ENCODE data around the gene STK24.

The STK24 gene

GRCh38 chr13:98524793-98525192 is 52.1 kb downstream of the STK24 start:
- TF ChIP-seq, protein P1, sequence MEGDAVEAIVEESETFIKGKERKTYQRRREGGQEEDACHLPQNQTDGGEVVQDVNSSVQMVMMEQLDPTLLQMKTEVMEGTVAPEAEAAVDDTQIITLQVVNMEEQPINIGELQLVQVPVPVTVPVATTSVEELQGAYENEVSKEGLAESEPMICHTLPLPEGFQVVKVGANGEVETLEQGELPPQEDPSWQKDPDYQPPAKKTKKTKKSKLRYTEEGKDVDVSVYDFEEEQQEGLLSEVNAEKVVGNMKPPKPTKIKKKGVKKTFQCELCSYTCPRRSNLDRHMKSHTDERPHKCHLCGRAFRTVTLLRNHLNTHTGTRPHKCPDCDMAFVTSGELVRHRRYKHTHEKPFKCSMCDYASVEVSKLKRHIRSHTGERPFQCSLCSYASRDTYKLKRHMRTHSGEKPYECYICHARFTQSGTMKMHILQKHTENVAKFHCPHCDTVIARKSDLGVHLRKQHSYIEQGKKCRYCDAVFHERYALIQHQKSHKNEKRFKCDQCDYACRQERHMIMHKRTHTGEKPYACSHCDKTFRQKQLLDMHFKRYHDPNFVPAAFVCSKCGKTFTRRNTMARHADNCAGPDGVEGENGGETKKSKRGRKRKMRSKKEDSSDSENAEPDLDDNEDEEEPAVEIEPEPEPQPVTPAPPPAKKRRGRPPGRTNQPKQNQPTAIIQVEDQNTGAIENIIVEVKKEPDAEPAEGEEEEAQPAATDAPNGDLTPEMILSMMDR (conservative IDR thresholded peaks at IDR 0.05): no peak
- H3K27ac ChIP-seq: no peak overlapping the region

GRCh38 chr13:98524391-98524790 is 52.5 kb downstream of the STK24 start:
- TF ChIP-seq, protein P1 (conservative IDR thresholded peaks at IDR 0.05): no peak
- no peak overlapping the region for H3K27ac ChIP-seq

DNA sequence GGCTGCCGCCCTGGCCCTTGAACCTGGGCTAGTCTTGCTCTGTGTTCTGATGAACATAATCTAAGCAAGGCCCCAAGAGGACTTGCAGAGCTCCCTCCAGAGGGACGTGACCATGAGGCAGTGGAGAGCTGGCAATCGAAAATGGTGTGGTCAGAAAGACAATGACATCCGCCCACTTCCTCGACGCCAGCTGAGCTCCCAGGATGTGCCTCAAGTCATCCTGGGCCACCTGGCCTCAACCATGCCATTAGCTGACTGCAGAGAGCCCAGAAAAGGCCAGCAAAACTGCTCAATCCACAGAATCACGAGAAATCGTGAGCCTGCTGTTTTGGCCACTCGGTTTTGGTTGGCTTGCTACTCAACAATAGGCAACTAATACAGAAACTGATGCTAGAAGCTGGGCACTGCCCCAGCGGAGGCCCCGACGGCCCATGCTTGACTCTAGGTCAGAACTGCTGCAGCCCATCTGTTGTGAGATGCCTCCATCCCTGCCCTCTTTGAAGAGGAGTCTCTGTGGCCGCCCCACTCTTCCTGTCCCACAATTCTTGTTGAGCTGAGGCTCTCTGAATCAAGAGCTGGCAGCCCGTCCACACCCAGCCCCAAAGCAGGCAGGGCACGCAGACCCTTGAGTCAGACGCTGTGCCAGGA is 53.3 kb downstream of the STK24 start:
- TF ChIP-seq, protein P1 (conservative IDR thresholded peaks at IDR 0.05): no peak
- H3K27ac ChIP-seq: no peak overlapping the region

DNA sequence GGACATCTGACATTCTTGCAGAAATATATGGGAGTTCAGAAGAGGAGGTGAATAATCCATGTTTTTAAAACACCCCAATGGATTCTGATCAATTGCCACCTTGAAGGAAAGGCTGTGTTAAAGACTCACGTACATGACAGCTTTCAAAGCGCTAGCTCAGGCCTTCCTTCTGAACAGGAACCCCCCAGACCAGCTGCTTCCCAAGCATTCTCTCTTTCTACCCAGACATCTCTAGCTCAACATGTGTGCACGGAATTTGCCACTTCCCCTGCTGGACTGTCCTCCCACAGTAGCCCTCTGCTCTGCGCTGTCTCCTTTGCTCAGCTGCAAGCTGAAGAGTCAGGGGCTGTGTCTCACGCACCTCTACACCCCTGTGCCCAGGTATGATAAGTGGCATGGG is 54.5 kb downstream of the STK24 start:
- TF ChIP-seq, protein P1 (conservative IDR thresholded peaks at IDR 0.05): no peak
- H3K27ac ChIP-seq: no peak overlapping the region

DNA sequence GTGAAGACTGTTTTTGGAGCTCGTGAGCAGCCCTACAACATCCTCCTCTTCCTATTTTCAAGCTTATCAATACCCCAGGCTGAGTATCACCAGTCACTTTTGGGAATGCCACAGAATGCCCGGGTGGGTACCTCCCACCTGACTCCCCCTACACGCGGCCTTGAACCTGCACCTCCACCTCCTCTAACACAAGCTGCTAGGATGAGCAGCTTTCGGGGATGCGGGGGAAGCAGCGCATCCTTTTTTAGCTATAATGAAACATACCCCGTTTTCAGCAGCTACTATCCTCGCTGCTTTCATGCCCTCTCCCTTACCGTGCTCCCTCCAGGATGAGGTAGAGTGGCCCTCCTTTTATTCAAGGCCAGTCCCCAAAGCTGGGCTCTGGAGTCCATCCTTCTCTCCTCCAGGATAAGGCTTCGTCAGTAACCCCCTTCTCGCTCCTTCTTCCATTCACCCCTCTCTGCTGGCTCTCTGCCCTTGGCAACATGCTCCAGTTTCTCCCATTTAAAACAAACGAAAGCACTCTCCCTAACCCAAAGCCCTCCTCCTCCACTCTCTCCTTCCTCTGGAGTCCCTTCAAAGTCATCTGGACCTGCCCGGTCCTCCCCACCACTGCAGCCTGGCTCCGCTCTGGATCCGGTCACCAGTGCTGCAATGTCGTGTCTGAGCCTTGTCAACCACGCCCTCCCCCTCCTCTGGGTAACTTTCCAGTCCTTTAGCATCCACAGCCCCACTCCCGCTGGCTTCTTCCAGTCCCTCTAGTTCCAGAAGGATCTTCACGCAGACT is 55.3 kb downstream of the STK24 start:
- no peak overlapping the region for H3K27ac ChIP-seq
- TF ChIP-seq, protein P1 (conservative IDR thresholded peaks at IDR 0.05): no peak

- no peak overlapping the region for H3K27ac ChIP-seq
- TF ChIP-seq, protein P1 (conservative IDR thresholded peaks at IDR 0.05): no peak
Measured at GRCh38 chr13:98520674-98521449, 56.0 kb downstream of the STK24 start.

GRCh38 chr13:98519976-98520375 is 56.9 kb downstream of the STK24 start:
- H3K27ac ChIP-seq: no peak overlapping the region
- TF ChIP-seq, protein P1 (conservative IDR thresholded peaks at IDR 0.05): no peak

Data from VCaP (cell line).